Left ventricle myocardium inferior (tissue), 1 donor: Measurements from ENCODE around the gene KIRREL3. TPM values are rescaled to one million over a fixed set of nuclear protein-coding genes. Genes with fewer than 3 reads are reported as not detected.

Experiments used
- DNase-seq: peaks from one replicate; pipeline ENCODE4 v3.0.0-alpha.2; 2020
- H3K27ac ChIP-seq: fragments of 200-600 bp; replicated peaks from 2 replicates; pipeline ENCODE4 v1.8.0; 2021
- H3K27me3 ChIP-seq: fragments of 200-600 bp; 2 replicates; pipeline ENCODE4 v1.8.0; 2021; ENCODE audit warnings: low read depth
- H3K36me3 ChIP-seq: fragments of 200-600 bp; 2 replicates; pipeline ENCODE4 v1.8.0; 2021
- H3K4me1 ChIP-seq: fragments of 200-600 bp; 2 replicates; pipeline ENCODE4 v1.8.0; 2021
- H3K4me3 ChIP-seq: fragments of 200-600 bp; 2 replicates; pipeline ENCODE4 v1.8.0; 2021; ENCODE audit warnings: mild to moderate bottlenecking, moderate library complexity
- H3K9me3 ChIP-seq: fragments of 200-600 bp; replicated peaks from 2 replicates; pipeline ENCODE4 v1.8.0; 2021
- CTCF ChIP-seq: fragments of 200-600 bp; IDR thresholded peaks from 2 replicates; pipeline ENCODE4 v1.8.0; 2021; ENCODE audit warnings: antibody characterized with exemption, mild to moderate bottlenecking, borderline replicate concordance
- intact Hi-C: fragments of 100-400 bp; cut with micrococcal nuclease; formaldehyde crosslinking; loops from one replicate; pipeline ENCODE4 v1.11.0; 2022
- total RNA-seq: library from RNA; stranded (reverse); fragmentation: NEBNext Ultra II Directional; extraction: Animal tissue kit (Norgen Biotek cat#: 25700); gene quantifications from one replicate; pipeline ENCODE4 v1.2.1, GENCODE V29; 2021
- donor health status: DM: no; HTN: yes; CAD: no; lungs with severe emphysema.

Gene KIRREL3
- total RNA-seq, 1 donor from 2014 or later = 0.74 TPM

GRCh38 chr11:126930091-126930841 is 70.3 kb downstream of the KIRREL3 start:
- no peak for DNase-seq
- H3K4me3 ChIP-seq = no peak overlapping the region
- H3K27me3 ChIP-seq = peaks cover 8% of the 10 kb centered on the region
- intact Hi-C loops = no loop called here
- peak overlapping the region; percentile 56 for H3K27ac ChIP-seq
- no peaks in the 10 kb centered on the region for H3K4me1 ChIP-seq
- H3K36me3 ChIP-seq = no peaks in the 10 kb centered on the region
- no peak for TF ChIP-seq CTCF
- H3K9me3 ChIP-seq = peaks cover 20% of the 10 kb centered on the region

- H3K27ac ChIP-seq = peak overlapping the region; percentile 56
Observed at GRCh38 chr11:126929179-126930061, 71.2 kb downstream of the KIRREL3 start.

GRCh38 chr11:126927623-126928022 is 72.9 kb downstream of the KIRREL3 start:
- no peak overlapping the region for H3K4me3 ChIP-seq
- DNase-seq = no peak
- intact Hi-C loops = no loop called here

More at GRCh38 chr11:126929179-126930061, 71.2 kb downstream of the KIRREL3 start:
- intact Hi-C loops = no loop called here
- Histone ChIP-seq H3K27me3 (peaks cover 14% of the 10 kb centered on the region), H3K4me1 (no peaks in the 10 kb centered on the region), H3K4me3 (no peak overlapping the region), H3K9me3 (peaks cover 15% of the 10 kb centered on the region), H3K36me3 (no peaks in the 10 kb centered on the region)
- DNase-seq = no peak
- TF ChIP-seq CTCF = no peak

GRCh38 chr11:126926376-126926791 is 74.2 kb downstream of the KIRREL3 start:
- TF ChIP-seq CTCF = no peak
- DNase-seq = no peak

More at GRCh38 chr11:126927623-126928022, 72.9 kb downstream of the KIRREL3 start:
- Histone ChIP-seq H3K9me3 (no peaks in the 10 kb centered on the region), H3K4me1 (no peaks in the 10 kb centered on the region), H3K27me3 (peaks cover 24% of the 10 kb centered on the region), H3K27ac (no peak overlapping the region), H3K36me3 (no peaks in the 10 kb centered on the region)
- TF ChIP-seq CTCF = no peak

GRCh38 chr11:126925321-126926093 is 75.1 kb downstream of the KIRREL3 start:
- no peaks in the 10 kb centered on the region for H3K36me3 ChIP-seq
- no peak for TF ChIP-seq CTCF
- peaks cover 24% of the 10 kb centered on the region for H3K27me3 ChIP-seq
- H3K9me3 ChIP-seq = no peaks in the 10 kb centered on the region
- no peak overlapping the region for H3K4me3 ChIP-seq
- no peaks in the 10 kb centered on the region for H3K4me1 ChIP-seq
- no peak for DNase-seq
- H3K27ac ChIP-seq = no peak overlapping the region
- intact Hi-C loops = no loop called here

More at GRCh38 chr11:126926376-126926791, 74.2 kb downstream of the KIRREL3 start:
- H3K36me3 ChIP-seq = no peaks in the 10 kb centered on the region
- H3K27me3 ChIP-seq = peaks cover 24% of the 10 kb centered on the region
- H3K4me3 ChIP-seq = no peak overlapping the region
- H3K4me1 ChIP-seq = no peaks in the 10 kb centered on the region
- H3K9me3 ChIP-seq = no peaks in the 10 kb centered on the region
- intact Hi-C loops = no loop called here
- H3K27ac ChIP-seq = no peak overlapping the region
